ENCODE measurements around the gene MACROD1. TPM values are rescaled to one million over a fixed set of nuclear protein-coding genes. Genes with fewer than 3 reads are reported as not detected.
A peak's percentile ranks its signal among the peaks of the same experiment; 100 is the strongest.

MACROD1 gene
- total RNA-seq, 4 donors from 2014 or later: 30.6 to 45.0 (median 35.0) TPM

DNA sequence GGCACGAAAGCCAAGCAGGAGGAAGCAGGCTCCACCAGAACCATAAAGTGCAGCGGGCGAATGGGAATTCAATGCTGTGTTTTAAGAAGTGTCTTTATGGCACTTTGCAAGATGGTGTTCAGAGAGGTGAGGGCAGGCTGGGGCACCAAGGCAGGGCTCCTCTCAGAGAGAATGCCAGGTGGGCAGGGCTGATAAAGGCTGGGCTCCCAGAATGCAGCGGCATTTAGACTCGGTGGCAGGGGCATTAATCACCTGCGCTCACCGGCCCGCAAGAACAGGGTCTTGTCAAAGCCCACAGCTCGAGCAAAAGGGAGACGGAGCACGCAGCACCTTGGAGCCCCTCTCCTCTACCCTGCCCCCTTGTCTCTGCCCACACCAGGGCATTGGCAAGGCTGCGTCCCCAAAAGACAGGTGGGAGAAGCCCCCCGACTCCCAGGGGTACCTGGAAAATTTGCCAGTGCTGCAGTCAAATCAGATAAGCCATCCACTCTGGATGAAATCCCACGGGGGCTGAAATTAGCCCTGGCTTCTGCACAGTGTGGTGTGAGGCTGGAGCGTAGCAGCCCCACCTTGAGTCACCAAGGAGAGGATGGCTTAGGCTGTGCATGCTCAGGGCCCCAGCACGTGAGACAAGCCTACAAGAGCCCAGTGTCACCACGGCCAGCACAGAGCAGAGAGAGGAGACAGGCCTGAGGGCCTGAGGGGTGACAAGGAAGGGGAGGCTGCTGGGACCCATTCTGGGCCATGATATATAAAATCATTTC is 8.1 kb downstream of the MACROD1 start:
- DNase-seq (ENCODE audit: low spot score in 2 of 2): no peak
- no peaks in the 10 kb centered on the region for H3K27me3 ChIP-seq
- H3K27ac ChIP-seq: no peak overlapping the region
- peaks cover 0 to 4% (median 0%) of the 10 kb centered on the region in 3 donors for H3K36me3 ChIP-seq
- H3K9me3 ChIP-seq: no peaks in the 10 kb centered on the region
- 88 to 92% methylated on average over 17 of the region's 17 CpGs for WGBS, 2 donors
- H3K4me3 ChIP-seq: no peak overlapping the region
- TF ChIP-seq, protein P1, sequence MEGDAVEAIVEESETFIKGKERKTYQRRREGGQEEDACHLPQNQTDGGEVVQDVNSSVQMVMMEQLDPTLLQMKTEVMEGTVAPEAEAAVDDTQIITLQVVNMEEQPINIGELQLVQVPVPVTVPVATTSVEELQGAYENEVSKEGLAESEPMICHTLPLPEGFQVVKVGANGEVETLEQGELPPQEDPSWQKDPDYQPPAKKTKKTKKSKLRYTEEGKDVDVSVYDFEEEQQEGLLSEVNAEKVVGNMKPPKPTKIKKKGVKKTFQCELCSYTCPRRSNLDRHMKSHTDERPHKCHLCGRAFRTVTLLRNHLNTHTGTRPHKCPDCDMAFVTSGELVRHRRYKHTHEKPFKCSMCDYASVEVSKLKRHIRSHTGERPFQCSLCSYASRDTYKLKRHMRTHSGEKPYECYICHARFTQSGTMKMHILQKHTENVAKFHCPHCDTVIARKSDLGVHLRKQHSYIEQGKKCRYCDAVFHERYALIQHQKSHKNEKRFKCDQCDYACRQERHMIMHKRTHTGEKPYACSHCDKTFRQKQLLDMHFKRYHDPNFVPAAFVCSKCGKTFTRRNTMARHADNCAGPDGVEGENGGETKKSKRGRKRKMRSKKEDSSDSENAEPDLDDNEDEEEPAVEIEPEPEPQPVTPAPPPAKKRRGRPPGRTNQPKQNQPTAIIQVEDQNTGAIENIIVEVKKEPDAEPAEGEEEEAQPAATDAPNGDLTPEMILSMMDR (IDR thresholded peaks at IDR 0.05): no peak
- TF ChIP-seq POLR2A (IDR thresholded peaks at IDR 0.05): no peak
- TF ChIP-seq EP300 (IDR thresholded peaks at IDR 0.05): no peak
- H3K4me1 ChIP-seq: peaks cover 0 to 5% (median 0%) of the 10 kb centered on the region in 4 donors

DNA sequence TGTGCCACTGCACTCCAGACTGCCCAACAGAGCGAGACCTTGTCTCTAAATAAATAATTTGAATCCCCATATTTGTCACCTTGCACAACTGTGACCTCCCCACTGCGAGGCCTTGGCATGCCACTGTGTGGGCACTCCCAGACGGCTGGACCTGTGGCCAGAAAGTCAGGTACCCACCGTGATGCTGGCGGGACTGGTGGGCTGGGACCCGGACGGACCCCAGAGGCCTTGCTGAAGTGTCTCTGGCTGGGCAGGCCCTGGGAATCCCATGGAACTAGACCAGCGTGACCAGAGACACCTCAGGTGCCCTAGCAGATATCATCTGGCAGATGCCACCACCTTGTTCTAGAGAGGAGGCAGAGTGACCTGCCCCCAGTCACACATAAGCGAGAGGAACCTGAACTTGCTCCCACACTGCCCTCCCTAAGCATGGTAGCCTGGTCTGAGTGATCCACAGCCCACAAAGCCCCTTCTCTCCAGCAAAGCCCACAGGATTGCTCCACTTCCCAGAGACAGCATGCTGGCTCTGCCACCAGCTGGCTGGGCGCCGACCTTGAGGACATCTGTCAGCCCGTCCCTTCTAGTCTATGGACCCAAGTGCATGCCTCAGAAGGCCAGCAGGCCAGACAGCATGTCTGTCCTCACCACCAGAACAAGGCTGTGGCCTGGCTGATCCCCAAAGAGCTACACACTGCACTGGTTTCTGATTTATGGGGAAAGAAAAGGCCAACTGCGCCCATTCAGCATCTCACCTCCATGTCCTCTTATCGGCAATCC is 9.5 kb downstream of the MACROD1 start:
- Histone ChIP-seq H3K4me1 (peaks cover 0 to 8% (median 0%) of the 10 kb centered on the region in 4 donors), H3K4me3 (no peak overlapping the region), H3K9me3 (no peaks in the 10 kb centered on the region), H3K27ac (no peak overlapping the region), H3K36me3 (peaks cover 0 to 4% (median 0%) of the 10 kb centered on the region in 3 donors), H3K27me3 (no peaks in the 10 kb centered on the region)
- DNase-seq (ENCODE audit: low spot score in 2 of 2): no peak
- 90 to 91% methylated on average over 7 to 14 of the region's 14 CpGs for WGBS, 2 donors
- TF ChIP-seq, protein P1 (IDR thresholded peaks at IDR 0.05): no peak
- TF ChIP-seq POLR2A (IDR thresholded peaks at IDR 0.05) (no peak), EP300 (IDR thresholded peaks at IDR 0.05) (no peak)

DNA sequence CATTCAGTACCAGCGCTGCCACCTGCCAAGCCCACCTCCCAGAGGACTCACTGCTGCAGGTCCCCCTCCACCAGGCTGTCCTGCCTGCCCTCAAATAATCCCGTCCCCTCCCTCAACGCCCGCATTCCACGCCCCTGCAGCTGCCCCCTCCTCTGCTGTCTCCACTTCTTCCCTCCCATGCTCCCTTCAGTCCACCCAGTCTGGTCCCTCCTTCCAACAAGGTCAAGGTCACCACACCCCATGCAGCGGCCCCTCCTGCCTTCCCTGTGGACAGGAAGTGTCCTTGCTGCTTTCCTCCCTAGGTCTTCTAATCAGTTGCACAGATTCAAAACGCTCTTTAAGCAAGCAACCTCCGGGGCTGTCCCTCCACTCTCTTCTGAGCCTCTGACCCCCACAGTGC is 12.1 kb downstream of the MACROD1 start:
- DNase-seq (ENCODE audit: low spot score in 2 of 2): no peak
- Histone ChIP-seq H3K9me3 (no peaks in the 10 kb centered on the region), H3K27ac (no peak overlapping the region), H3K4me3 (no peak overlapping the region), H3K27me3 (no peaks in the 10 kb centered on the region), H3K4me1 (peaks cover 0 to 15% (median 1%) of the 10 kb centered on the region in 4 donors), H3K36me3 (peaks cover 0 to 9% (median 0%) of the 10 kb centered on the region in 3 donors)
- TF ChIP-seq, protein P1 (IDR thresholded peaks at IDR 0.05): no peak
- TF ChIP-seq POLR2A (IDR thresholded peaks at IDR 0.05): no peak
- TF ChIP-seq EP300 (IDR thresholded peaks at IDR 0.05): no peak
- WGBS, 2 donors: 37 to 45% methylated on average over 8 of the region's 8 CpGs

DNA sequence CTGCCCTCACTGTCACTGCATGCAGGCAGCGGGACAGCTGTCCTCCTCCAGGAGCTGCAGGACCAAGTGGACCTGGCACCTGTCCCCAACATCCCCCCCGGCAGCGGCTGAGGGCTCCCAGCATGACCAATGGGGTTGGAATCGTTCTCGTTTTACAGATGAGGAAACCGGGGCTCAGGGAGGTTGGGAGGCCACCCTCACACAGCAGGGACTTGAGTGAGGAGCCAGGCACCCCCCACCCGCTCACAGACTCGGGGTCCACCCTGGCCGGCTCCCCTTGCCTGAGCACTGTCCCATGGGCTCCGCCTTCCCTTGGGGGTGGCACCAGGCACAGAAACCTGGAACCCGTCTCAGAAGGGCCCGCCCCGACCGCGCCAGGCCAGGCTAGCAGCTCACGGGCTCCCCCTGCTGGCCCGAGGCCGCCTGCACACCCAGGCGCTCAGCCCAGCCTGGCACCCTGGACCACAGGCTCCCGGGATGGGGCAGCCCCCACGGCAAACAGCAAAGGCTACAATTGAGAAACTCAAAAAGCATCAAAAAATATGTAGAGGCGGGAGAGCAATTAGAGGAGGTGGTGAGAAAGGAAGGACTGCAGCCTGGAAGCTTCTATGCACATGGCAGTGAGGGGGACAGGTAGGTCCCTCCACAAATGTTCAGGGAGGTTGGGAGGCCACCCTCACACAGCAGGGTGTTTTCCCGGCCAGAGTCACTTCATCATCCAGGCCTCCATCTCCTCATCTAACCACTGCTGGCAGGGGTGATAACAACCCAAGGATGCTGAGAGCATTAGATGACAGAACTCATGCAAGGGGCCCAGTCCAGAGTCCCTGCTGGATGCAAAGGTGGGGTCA is 12.8 kb downstream of the MACROD1 start:
- TF ChIP-seq POLR2A (IDR thresholded peaks at IDR 0.05) (no peak), EP300 (IDR thresholded peaks at IDR 0.05) (no peak)
- TF ChIP-seq, protein P1 (IDR thresholded peaks at IDR 0.05): peak; percentile 97 to 100 (median 99)
- no peak overlapping the region for H3K4me3 ChIP-seq
- WGBS, 2 donors: 18 to 21% methylated on average over 22 of the region's 23 CpGs
- peaks cover 0 to 22% (median 7%) of the 10 kb centered on the region in 4 donors for H3K4me1 ChIP-seq
- peaks cover 0 to 9% (median 0%) of the 10 kb centered on the region in 3 donors for H3K36me3 ChIP-seq
- DNase-seq (ENCODE audit: low spot score in 2 of 2): peak; percentile 27 to 52
- no peaks in the 10 kb centered on the region for H3K9me3 ChIP-seq
- no peaks in the 10 kb centered on the region for H3K27me3 ChIP-seq
- H3K27ac ChIP-seq: no peak overlapping the region
